Osteocyte (in vitro differentiated cells): ENCODE results near the gene KIF26A. TPM values are rescaled to one million over a fixed set of nuclear protein-coding genes. Genes with fewer than 3 reads are reported as not detected.

ENCODE experiments used
- DNase-seq: peaks from one replicate; pipeline ENCODE4 v3.0.0; 2021; ENCODE audit warnings: mixed read lengths; ENCODE audit not compliant: unreplicated experiment; ENCODE audit errors: extremely low spot score
- H3K27ac Mint-ChIP-seq: one replicate; pipeline ENCODE4 v1.8.0; 2021; ENCODE audit warnings: mild to moderate bottlenecking, mixed read lengths; ENCODE audit not compliant: unreplicated experiment
- H3K27me3 Mint-ChIP-seq: one replicate; pipeline ENCODE4 v1.8.0; 2021; ENCODE audit warnings: mixed read lengths; ENCODE audit not compliant: unreplicated experiment
- H3K36me3 Mint-ChIP-seq: one replicate; pipeline ENCODE4 v1.8.0; 2021; ENCODE audit warnings: mixed read lengths; ENCODE audit not compliant: unreplicated experiment
- H3K4me1 Mint-ChIP-seq: one replicate; pipeline ENCODE4 v1.8.0; 2021; ENCODE audit warnings: mixed read lengths; ENCODE audit not compliant: unreplicated experiment
- H3K4me3 Mint-ChIP-seq: one replicate; pipeline ENCODE4 v1.8.0; 2021; ENCODE audit warnings: mild to moderate bottlenecking, moderate library complexity, mixed read lengths; ENCODE audit not compliant: unreplicated experiment
- H3K9me3 Mint-ChIP-seq: one replicate; pipeline ENCODE4 v1.8.0; 2021; ENCODE audit warnings: mixed read lengths; ENCODE audit not compliant: unreplicated experiment
- total RNA-seq: library from RNA; stranded (reverse); gene quantifications from 2 replicates; pipeline ENCODE4 v1.2.1, GENCODE V29; 2021
- TF ChIP-seq, protein P1 (sequence below): fragments of 200-600 bp; sonication (generic); IDR thresholded peaks from 2 replicates; pipeline ENCODE4 v1.5.0; 2021; ENCODE audit warnings: antibody characterized with exemption, mild to moderate bottlenecking, moderate library complexity

Gene KIF26A
- total RNA-seq, 1 donor from 2014 or later, result 4.5 TPM

DNA sequence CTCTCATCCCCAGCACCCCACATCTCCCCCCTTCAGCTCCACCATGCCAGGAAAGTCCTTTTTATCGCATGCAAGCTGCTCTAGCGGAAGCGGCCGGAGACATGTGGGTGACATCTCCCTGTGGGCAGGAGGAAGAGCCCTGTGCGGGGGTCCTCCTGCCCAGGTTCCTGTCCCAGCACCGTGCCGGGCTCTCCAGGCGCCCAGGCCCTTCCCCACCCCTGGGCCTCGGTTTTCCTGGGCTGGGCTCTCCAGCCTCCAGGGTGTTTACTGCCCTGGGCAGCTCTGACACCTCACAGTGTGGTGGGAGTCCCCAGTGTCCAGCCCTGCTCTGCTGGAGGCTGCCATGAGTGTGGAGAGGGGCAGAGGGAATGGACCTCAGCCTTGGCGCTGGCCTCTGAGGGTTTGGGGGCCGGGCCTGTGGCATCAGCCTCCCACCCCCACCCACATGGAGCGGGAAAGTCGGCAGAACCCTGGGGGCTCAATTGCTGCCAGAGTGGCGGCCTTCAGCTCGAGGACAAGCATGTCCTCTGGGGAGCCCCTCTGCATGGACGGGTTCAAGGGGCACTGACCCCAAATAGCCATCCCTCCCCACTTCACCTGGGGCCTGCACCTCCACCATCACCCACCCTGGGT is 36.0 kb upstream of the KIF26A start:
- Mint-ChIP-seq H3K27me3 (no peaks in the 10 kb centered on the region), H3K36me3 (no peaks in the 10 kb centered on the region), H3K27ac (no peak overlapping the region), H3K4me1 (no peaks in the 10 kb centered on the region), H3K9me3 (no peaks in the 10 kb centered on the region), H3K4me3 (no peak overlapping the region)
- TF ChIP-seq, protein P1, sequence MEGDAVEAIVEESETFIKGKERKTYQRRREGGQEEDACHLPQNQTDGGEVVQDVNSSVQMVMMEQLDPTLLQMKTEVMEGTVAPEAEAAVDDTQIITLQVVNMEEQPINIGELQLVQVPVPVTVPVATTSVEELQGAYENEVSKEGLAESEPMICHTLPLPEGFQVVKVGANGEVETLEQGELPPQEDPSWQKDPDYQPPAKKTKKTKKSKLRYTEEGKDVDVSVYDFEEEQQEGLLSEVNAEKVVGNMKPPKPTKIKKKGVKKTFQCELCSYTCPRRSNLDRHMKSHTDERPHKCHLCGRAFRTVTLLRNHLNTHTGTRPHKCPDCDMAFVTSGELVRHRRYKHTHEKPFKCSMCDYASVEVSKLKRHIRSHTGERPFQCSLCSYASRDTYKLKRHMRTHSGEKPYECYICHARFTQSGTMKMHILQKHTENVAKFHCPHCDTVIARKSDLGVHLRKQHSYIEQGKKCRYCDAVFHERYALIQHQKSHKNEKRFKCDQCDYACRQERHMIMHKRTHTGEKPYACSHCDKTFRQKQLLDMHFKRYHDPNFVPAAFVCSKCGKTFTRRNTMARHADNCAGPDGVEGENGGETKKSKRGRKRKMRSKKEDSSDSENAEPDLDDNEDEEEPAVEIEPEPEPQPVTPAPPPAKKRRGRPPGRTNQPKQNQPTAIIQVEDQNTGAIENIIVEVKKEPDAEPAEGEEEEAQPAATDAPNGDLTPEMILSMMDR, result no peak
- DNase-seq, result no peak

DNA sequence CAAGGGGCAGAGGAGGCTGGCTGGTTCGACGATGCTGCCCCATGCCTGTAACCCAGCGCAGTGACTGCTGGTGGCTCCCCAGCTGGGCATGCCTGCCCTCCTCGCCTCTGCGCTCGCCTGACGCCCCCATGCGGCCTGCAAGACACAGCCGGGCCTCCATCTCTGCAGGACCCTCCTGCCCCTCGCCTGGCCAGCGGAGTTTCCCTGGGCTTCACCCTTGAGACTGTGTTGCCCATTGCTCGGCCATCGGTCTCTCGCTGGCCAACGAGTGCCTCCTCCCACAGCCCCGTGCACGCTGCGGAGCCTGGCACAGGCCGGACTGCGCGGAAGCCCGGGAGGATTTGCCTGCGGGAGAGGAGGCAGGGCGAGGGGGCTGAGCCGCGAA is 35.3 kb upstream of the KIF26A start:
- H3K27ac Mint-ChIP-seq, result no peak overlapping the region
- H3K36me3 Mint-ChIP-seq, result no peaks in the 10 kb centered on the region
- no peak overlapping the region for H3K4me3 Mint-ChIP-seq
- H3K4me1 Mint-ChIP-seq, result no peaks in the 10 kb centered on the region
- no peaks in the 10 kb centered on the region for H3K9me3 Mint-ChIP-seq
- no peaks in the 10 kb centered on the region for H3K27me3 Mint-ChIP-seq
- TF ChIP-seq, protein P1, result no peak
- no peak for DNase-seq

DNA sequence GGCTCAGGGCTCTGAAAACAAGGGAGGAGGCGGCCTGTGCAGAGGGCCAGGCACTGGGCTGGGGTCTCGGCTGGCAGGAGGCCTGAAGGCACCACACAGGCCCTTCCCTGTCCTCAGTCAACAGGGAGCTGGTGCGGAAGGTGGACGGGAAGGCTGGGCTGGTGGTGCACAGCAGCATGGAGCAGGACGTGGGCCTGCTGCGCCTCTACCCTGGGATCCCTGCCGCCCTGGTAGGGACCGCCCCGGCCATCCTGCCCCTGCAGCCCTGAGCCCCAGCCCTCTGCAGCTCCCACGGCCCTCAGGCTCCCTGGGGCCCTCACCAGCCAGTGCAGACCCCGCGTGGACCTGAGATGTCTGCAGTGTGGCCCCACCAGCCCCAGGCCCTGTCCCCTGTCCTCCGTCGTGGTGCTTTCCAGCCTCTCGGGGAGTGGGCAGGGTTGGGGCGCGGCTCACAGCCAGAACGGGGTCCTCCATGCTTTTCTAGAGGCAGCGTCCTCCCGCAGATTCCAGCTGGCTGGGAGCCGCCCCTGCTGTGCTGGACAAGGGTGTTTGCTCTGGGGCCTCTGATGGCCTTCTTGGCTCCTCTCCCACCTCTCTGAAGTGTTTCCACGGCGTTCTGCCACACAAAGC is 34.8 kb upstream of the KIF26A start:
- H3K4me1 Mint-ChIP-seq, result no peaks in the 10 kb centered on the region
- no peaks in the 10 kb centered on the region for H3K9me3 Mint-ChIP-seq
- no peak overlapping the region for H3K4me3 Mint-ChIP-seq
- TF ChIP-seq, protein P1, result no peak
- H3K27me3 Mint-ChIP-seq, result no peaks in the 10 kb centered on the region
- no peaks in the 10 kb centered on the region for H3K36me3 Mint-ChIP-seq
- no peak for DNase-seq
- no peak overlapping the region for H3K27ac Mint-ChIP-seq

DNA sequence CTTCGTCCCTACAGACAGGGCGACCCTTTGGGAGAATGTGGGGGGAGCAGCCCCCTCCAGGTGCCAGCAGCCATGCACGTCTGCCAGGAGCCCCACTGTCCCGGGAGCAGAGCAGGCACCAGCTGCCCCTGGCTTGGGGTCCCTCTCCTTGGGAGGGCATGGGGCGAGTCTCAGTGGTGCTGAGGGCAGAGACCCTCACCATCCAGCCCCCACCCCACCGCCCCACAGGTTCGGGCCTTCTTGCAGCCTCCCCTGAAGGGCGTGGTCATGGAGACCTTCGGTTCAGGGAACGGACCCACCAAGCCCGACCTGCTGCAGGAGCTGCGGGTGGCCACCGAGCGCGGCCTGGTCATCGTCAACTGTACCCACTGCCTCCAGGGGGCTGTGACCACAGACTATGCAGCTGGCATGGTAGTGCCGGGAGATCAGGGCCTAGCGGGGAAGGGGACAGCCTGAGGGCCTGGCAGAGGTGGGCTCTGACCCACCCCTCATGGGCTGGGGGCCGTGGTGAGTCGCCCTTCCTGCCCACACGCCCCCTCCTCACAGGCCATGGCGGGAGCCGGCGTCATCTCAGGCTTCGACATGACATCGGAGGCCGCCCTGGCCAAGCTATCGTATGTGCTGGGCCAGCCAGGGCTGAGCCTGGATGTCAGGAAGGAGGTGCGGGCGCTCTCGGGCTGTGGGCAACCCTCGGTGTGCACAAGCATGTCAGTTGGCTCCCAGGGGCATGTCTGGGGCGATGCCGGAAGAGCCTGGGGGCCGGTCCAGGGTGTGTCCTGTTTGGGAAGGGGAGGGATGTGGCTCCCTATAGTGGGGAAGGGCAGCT is 34.1 kb upstream of the KIF26A start:
- H3K4me3 Mint-ChIP-seq, result no peak overlapping the region
- TF ChIP-seq, protein P1, result no peak
- no peak for DNase-seq
- no peaks in the 10 kb centered on the region for H3K27me3 Mint-ChIP-seq
- no peaks in the 10 kb centered on the region for H3K36me3 Mint-ChIP-seq
- no peak overlapping the region for H3K27ac Mint-ChIP-seq
- no peaks in the 10 kb centered on the region for H3K4me1 Mint-ChIP-seq
- no peaks in the 10 kb centered on the region for H3K9me3 Mint-ChIP-seq
